Measurements from ENCODE around the gene SLC39A3. TPM values are rescaled to one million over a fixed set of nuclear protein-coding genes. Genes with fewer than 3 reads are reported as not detected.
A peak's percentile ranks its signal among the peaks of the same experiment; 100 is the strongest.

The SLC39A3 gene
- total RNA-seq, 1 experiment from 2014 or later, result 26.9 TPM

DNA sequence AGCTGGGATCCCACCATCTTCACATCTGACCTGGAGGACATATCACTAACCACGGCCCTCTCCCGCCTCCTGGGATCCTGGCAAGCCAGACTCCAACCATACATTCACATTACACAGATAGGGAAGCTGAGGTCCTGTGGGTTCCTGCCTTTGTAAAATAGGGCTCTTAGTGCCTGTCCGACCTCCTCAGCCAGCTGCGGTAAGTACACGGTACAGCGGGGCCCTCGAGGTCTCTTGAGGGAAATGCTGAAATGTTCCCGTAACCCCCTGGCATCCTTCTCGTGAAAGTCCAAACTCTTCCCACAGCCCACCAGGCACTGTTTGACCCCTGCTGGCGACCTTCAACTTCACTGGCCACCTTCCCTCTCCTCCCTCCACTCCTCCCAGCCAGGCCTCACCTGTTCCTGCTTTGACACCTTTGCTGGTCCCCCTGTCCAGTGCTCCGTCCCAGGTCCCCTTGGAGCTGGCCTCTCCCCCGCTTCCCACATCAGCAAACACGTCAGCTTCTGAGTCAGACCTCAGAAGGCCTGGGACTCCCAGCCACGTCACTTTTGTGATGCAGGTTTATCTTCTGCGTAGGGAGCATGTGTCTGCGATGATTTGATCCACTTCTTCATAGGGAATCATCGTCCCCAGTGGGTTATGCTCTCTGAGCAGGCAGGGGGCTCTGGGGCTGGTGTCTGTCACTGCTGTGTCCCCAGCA lies 28.5 kb downstream of the SLC39A3 start:
- DNase-seq (ENCODE audit: extremely low read depth, low read depth), result no peak

- DNase-seq (ENCODE audit: extremely low read depth, low read depth), result no peak
Measured at GRCh38 chr19:2706251-2706650, 33.6 kb downstream of the SLC39A3 start.

DNA sequence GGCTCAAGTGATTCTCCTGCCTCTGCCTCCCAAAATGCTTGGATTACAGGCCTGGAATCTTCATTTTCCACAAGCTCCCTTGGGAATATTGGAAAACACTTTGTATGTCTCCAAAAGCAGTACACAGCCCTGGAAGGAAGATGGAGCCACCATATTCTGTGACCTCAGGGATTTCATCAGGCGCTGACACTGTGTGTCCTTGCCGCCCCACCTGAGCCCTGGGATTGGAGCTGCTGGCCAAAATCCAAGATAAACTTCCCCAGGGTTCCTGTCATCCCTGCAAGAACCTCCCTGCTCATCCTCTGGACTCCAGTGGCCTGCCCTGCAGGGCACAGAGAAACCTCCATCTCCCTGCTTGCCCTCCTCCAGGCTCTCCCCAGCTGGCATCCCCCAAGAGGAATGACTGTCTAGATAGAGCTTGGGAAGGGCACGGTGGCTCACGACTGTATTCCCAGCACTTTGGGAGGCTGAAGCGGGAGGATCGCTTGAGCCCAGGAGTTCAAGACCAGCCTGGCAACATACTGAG lies 36.1 kb downstream of the SLC39A3 start:
- no peak for DNase-seq (ENCODE audit: extremely low read depth, low read depth)

- no peak for DNase-seq (ENCODE audit: extremely low read depth, low read depth)
Measured at GRCh38 chr19:2703077-2703437, 36.8 kb downstream of the SLC39A3 start.

DNA sequence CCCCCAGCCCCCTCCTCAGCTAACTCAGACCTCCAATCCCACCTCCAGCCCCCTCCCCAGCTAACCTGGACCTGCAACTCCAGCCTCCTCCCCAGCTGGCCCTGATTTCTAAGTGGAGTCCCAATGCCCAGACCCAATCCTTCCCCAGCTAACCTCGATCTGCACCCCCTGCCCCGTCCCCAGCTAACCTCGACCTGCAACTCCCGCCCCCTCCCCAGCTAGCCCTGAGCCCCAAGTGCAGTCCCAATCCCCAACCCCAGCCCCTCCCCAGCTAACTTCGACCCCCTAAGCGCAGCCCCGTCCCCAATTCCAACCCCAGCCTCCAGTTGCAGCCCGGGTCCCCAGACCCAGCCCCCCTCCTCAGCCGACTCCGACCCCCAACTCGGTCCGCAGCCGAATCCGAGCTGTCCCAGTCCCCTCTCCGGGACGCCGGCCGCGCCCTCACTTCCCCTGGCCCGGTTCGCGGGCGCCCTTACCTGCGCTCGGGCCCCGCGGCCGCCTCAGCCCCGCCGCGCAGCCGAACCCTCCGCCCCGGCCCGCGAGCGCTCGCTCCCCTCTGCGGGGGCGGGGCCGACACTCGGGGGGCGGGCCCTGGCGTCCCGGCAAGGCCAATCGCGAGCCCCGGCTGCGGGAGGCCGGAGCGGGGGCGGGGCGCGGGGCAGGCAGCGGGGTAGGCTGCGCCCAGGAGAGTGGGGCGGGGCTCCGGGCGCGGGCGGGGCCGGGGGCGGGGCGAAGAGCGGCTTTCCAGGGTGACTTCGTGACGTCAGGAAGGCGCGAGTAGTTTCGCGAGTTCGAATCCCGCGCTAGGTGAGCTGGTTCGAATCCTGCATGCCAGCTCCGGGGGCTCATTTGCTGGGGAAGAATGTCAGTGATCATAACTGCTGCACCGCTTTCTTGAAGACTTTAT lies 37.4 kb downstream of the SLC39A3 start, which contains the start of gene GNG7:
Gene GNG7, minus strand, starts transcription at position 525 of the 907 bp plus-strand sequence. CDS start 182,006 bp downstream, outside the sequence.
- peak; percentile 84 for DNase-seq (ENCODE audit: extremely low read depth, low read depth)

GRCh38 chr19:2701361-2702169 lies 38.3 kb downstream of the SLC39A3 start:
- DNase-seq (ENCODE audit: extremely low read depth, low read depth), result no peak

DNA sequence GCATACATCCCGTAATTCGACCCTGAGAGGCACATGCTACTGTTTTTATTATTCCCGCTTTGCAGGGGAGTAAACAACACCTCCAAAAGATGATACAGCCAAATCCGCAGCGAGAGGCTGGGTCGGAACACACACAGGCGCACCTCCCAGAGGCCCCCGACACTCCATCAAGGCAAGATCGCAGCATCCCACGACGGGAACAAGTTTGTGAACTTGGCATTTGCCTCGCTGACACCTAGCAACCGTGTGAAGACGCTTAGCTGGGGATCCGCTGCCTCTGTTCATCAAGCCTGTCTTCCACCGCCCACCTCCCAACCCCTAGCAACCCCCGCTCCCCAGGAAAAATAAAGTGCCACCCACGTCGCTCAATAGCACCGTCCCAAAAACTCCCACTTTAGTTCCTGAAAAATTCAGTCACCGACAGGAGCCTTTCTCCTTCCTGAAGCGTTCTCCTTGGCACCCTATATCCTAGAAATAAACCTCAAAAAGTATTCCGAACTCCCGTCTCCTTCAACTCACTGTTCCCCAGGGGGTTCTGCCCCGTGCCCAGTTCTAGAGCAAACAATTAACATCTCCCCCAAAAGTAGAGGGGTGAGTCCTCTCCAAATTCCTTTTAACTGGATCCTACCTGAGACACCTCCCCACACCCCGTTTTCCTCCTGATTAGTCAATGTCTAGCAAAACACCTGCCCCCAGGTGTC lies 39.0 kb downstream of the SLC39A3 start:
- no peak for DNase-seq (ENCODE audit: extremely low read depth, low read depth)

DNA sequence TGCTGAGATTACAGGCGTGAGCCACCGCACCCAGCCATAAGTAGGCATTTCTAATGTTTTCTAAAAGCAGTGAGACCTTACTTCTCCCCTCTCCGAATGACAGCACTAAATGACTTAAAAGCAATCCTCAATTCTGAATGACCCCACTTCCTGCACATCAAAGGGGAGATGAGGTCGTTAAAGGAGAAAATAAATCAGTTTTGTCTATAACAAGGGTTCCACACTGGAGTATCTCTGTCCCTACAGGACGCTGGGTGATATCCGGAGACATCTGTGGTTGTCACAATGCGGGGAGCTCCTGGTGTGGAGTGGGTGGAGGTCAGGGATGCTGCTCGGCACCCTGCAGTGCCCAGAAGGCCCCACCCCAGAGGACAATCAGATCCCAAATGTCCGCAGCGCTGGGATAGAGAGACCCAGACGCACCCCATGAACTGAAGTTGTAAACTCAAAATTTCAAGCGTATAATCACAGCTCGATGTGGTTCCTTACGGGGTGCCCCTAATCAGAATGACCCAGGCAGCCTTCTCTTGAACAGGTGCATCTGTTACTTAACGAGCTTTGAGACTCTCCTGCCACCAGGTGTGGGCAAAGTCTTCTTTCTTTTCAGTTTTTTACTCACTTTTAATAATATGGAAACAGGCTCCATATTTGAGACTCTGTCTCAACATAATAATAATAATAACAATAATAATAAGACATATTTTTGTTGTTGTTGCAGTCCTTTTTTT lies 40.2 kb downstream of the SLC39A3 start:
- no peak for DNase-seq (ENCODE audit: extremely low read depth, low read depth)

GRCh38 chr19:2694196-2694595 lies 45.6 kb downstream of the SLC39A3 start:
- DNase-seq (ENCODE audit: extremely low read depth, low read depth), result no peak

- no peak for DNase-seq (ENCODE audit: extremely low read depth, low read depth)
Measured at GRCh38 chr19:2693492-2694160, 46.2 kb downstream of the SLC39A3 start.

- DNase-seq (ENCODE audit: extremely low read depth, low read depth), result no peak
Measured at GRCh38 chr19:2691951-2692350, 47.9 kb downstream of the SLC39A3 start.

GRCh38 chr19:2690856-2691255 lies 49.0 kb downstream of the SLC39A3 start:
- no peak for DNase-seq (ENCODE audit: extremely low read depth, low read depth)

- no peak for DNase-seq (ENCODE audit: extremely low read depth, low read depth)
Measured at GRCh38 chr19:2686360-2686759, 53.5 kb downstream of the SLC39A3 start.

GRCh38 chr19:2685204-2685704 lies 54.6 kb downstream of the SLC39A3 start:
- no peak for DNase-seq (ENCODE audit: extremely low read depth, low read depth)

DNA sequence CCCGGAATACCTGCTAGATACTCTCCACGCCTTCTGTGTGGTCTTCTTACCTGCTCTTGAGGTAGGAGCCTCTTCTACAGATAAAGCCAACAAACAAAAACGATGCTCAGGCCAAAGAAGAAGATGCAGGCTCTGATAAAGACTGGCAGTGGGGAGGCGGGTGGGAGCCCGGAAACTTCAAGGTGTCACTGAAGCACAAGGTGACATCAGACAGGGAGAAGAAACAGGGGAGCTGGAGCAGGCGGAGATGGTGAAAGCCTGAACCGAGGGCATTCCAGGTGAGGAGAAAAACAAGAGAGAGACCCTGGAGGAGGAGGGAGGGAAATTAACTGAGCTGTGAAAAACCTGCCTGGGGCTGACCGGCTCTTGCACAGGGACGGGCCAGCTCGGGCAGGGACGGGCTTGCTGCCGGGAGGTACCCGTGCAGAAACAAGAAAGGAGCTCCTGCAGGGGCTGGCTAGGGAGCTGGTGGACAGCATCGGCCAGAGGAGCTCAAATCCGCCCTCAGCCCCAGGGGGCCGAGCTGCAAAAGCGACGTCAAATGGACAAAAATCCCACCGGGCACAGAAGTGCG lies 56.3 kb downstream of the SLC39A3 start:
- no peak for DNase-seq (ENCODE audit: extremely low read depth, low read depth)

Data from NCI-H460 (cell line).